ENCODE data around the gene ZNF284. TPM values are rescaled to one million over a fixed set of nuclear protein-coding genes. Genes with fewer than 3 reads are reported as not detected.

ZNF284 gene
- total and polyA plus RNA-seq, 11 donors: 1.1 to 2.7 (median 1.6) TPM

GRCh38 chr19:44111910-44112463 lies 40.0 kb downstream of the ZNF284 start:
- WGBS, 4 donors: 12 to 17% (median 12%) methylated on average over 17 of the region's 17 CpGs
- no peak for TF ChIP-seq POLR2A (IDR thresholded peaks at IDR 0.05)
- TF ChIP-seq, protein P1, sequence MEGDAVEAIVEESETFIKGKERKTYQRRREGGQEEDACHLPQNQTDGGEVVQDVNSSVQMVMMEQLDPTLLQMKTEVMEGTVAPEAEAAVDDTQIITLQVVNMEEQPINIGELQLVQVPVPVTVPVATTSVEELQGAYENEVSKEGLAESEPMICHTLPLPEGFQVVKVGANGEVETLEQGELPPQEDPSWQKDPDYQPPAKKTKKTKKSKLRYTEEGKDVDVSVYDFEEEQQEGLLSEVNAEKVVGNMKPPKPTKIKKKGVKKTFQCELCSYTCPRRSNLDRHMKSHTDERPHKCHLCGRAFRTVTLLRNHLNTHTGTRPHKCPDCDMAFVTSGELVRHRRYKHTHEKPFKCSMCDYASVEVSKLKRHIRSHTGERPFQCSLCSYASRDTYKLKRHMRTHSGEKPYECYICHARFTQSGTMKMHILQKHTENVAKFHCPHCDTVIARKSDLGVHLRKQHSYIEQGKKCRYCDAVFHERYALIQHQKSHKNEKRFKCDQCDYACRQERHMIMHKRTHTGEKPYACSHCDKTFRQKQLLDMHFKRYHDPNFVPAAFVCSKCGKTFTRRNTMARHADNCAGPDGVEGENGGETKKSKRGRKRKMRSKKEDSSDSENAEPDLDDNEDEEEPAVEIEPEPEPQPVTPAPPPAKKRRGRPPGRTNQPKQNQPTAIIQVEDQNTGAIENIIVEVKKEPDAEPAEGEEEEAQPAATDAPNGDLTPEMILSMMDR (IDR thresholded peaks at IDR 0.05): no peak
- DNase-seq (peak in 1 of 5 donors; percentile 52), ATAC-seq (peak in 2 of 4 donors; percentile 29 to 50)
- intact Hi-C loops (cut with DNase I): loop anchor here in 8 of 10 donors (2.0 to 10.0 kb wide), 10 partner anchors 17 to 127 kb away; partner anchors contain the start of genes ZNF226 (in 6 of the 8), ZNF224 (in 3 of the 8), ZNF227 (in 3 of the 8) and ZNF155 (in 1 of the 8)
- no peaks in the 10 kb centered on the region for H3K27me3 ChIP-seq
- H3K36me3 ChIP-seq: peaks cover 0 to 31% (median 21%) of the 10 kb centered on the region in 9 donors
- H3K4me1 ChIP-seq: peaks cover 0 to 24% (median 18%) of the 10 kb centered on the region in 12 donors
- peak overlapping the region; percentile 43 to 86 (median 72) for H3K4me3 ChIP-seq
- peaks cover 0 to 50% (median 36%) of the 10 kb centered on the region in 12 donors for H3K9me3 ChIP-seq
- peak overlapping the region in 3 of 12 donors; percentile 16 to 83 (median 74) for H3K27ac ChIP-seq

DNA sequence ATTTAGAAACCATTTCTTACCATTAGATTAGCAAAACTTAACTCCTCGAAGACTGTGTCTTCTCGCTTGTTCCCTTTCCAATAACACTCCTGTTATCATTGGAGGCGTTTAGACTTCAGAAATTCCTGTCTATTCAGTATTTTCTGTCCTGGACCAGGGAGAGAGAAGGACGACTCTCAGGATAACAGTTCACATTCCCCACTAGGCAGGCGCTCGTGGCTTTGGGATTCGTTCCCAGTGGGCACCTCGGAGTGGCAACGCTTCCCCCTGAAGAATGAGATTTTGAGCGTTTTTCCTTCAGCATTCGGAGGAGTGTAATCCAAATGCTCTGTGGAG lies 40.8 kb downstream of the ZNF284 start:
- ATAC-seq (peak in 1 of 4 donors; percentile 2), DNase-seq (no peak)
- TF ChIP-seq, protein P1 (IDR thresholded peaks at IDR 0.05): no peak
- TF ChIP-seq POLR2A (IDR thresholded peaks at IDR 0.05): no peak
- Histone ChIP-seq H3K27ac (peak overlapping the region in 10 of 12 donors; percentile 22 to 83 (median 64)), H3K4me1 (peaks cover 0 to 24% (median 18%) of the 10 kb centered on the region in 12 donors), H3K9me3 (peaks cover 0 to 42% (median 29%) of the 10 kb centered on the region in 12 donors), H3K27me3 (no peaks in the 10 kb centered on the region), H3K4me3 (peak overlapping the region; percentile 43 to 86 (median 72)), H3K36me3 (peaks cover 0 to 31% (median 21%) of the 10 kb centered on the region in 9 donors)
- 0% methylated on average over 10 to 11 of the region's 11 CpGs for WGBS, 4 donors
- intact Hi-C loops (cut with DNase I): loop anchor here in 8 of 10 donors (1.0 to 10.0 kb wide), 15 partner anchors 18 to 193 kb away; partner anchors contain the start of genes ZNF226 (in 6 of the 8), ZNF224 (in 5 of the 8), ZNF227 (in 3 of the 8) and ZNF234 (in 2 of the 8)

DNA sequence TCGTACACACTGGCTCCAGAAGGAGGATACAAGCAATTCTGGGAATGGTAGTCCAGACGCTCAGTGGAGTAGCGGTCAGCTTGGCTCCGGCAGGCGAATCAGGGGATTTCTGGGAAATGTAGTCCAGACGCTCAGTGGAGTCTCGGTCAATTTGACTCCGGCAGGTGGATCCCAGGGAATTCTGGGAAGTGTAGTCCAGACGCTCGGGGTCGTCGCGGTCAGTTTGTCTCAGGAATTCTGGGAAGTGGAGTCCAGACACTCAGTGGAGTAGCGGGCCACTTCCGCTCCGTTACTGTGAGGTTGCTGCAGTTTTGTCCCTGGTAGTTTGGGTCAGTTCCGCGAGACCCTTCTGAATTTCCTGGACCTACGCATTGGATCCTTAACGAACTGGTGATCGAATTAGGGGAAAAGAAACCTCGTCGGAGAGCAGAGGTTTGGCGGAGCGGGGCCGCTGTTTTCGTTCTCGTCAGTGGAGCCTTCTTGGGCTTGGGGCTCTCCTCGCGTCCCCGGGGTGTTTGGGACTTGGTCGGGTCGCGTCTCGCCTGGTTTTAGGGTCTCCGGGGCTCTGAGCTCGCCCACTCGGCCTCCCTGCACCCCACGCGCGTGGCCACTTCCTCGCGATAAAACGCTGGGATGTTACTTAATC lies 41.3 kb downstream of the ZNF284 start, which contains the start of gene ZNF225:
Gene ZNF225, plus strand, starts transcription at position 262 of the 646 bp plus-strand sequence. CDS start 2,429 bp downstream, outside the sequence.
- Histone ChIP-seq H3K27ac (peak within 1 kb of the TSS in 11 of 12 donors; percentile 57 to 84 (median 74)), H3K36me3 (peaks cover 0 to 31% (median 23%) of the 10 kb centered on the region in 9 donors), H3K4me3 (peak within 1 kb of the TSS; percentile 43 to 86 (median 72)), H3K27me3 (no peaks in the 10 kb centered on the region), H3K4me1 (peaks cover 0 to 24% (median 18%) of the 10 kb centered on the region in 12 donors), H3K9me3 (peaks cover 0 to 37% (median 24%) of the 10 kb centered on the region in 12 donors)
- WGBS, 4 donors: 0% methylated on average over 29 to 44 of the region's 44 CpGs
- TF ChIP-seq, protein P1 (IDR thresholded peaks at IDR 0.05): peak in 4 of 12 donors; percentile 7 to 19 (median 9)
- TF ChIP-seq POLR2A (IDR thresholded peaks at IDR 0.05): peak in 1 of 2 donors; percentile 49
- intact Hi-C loops (cut with DNase I): loop anchor here in 8 of 10 donors (1.0 to 10.0 kb wide), 15 partner anchors 18 to 192 kb away; partner anchors contain the start of genes ZNF226 (in 6 of the 8), ZNF224 (in 5 of the 8), ZNF227 (in 3 of the 8) and ZNF234 (in 2 of the 8)
- ATAC-seq (peak; percentile 98 to 99 (median 98)), DNase-seq (peak; percentile 92 to 98 (median 97))
